PC-9 (cell line): ENCODE results near the gene C19orf25.

Experiments
- EZH2 ChIP-seq: fragments of 200-600 bp; sonication (generic); IDR thresholded peaks from 2 replicates; pipeline ENCODE4 v1.8.0; 2017; ENCODE audit warnings: antibody characterized with exemption, low read depth
- TF ChIP-seq, protein P1 (sequence below): fragments of 200-600 bp; sonication (generic); conservative IDR thresholded peaks from 2 replicates; pipeline ENCODE4 v1.6.1; 2017; ENCODE audit warnings: mixed run types, antibody characterized with exemption, mild to moderate bottlenecking, moderate library complexity

- TF ChIP-seq, protein P1, sequence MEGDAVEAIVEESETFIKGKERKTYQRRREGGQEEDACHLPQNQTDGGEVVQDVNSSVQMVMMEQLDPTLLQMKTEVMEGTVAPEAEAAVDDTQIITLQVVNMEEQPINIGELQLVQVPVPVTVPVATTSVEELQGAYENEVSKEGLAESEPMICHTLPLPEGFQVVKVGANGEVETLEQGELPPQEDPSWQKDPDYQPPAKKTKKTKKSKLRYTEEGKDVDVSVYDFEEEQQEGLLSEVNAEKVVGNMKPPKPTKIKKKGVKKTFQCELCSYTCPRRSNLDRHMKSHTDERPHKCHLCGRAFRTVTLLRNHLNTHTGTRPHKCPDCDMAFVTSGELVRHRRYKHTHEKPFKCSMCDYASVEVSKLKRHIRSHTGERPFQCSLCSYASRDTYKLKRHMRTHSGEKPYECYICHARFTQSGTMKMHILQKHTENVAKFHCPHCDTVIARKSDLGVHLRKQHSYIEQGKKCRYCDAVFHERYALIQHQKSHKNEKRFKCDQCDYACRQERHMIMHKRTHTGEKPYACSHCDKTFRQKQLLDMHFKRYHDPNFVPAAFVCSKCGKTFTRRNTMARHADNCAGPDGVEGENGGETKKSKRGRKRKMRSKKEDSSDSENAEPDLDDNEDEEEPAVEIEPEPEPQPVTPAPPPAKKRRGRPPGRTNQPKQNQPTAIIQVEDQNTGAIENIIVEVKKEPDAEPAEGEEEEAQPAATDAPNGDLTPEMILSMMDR: no peak
- TF ChIP-seq EZH2: no peak
These were observed 45.4 kb upstream of the C19orf25 start for GRCh38 chr19:1524287-1524971.
